Measurements from ENCODE around the gene GZMM.

- TF ChIP-seq CTCF (IDR thresholded peaks at IDR 0.05) (no peak), POLR2A (IDR thresholded peaks at IDR 0.05) (no peak)
Observed at GRCh38 chr19:554817-555216, 11.0 kb downstream of the GZMM start.

All from right lobe of liver (tissue), 4 donors.